Suprapubic skin (tissue), 4 donors: ENCODE results near the gene UQCRH.

Experiments used
- CTCF ChIP-seq, 2 donors: fragments of 200-600 bp in 1 of 2; fragments of 450-650 bp in 1 of 2; sonication (generic) in 1 of 2; IDR thresholded peaks; one replicate each; pipeline ENCODE4 v1.5.1; 2016 to 2019; ENCODE audit warnings: antibody characterized with exemption in 2 of 2, mild to moderate bottlenecking in 1 of 2, moderate library complexity in 1 of 2
- EP300 ChIP-seq: sonication (generic); formaldehyde crosslinking; IDR thresholded peaks from one replicate; pipeline ENCODE4 v1.6.1; 2017; ENCODE audit warnings: antibody characterized with exemption
- POLR2A ChIP-seq, 2 donors: fragments of 450-650 bp; IDR thresholded peaks; one replicate each; pipeline ENCODE4 v1.6.1; 2017; ENCODE audit warnings: antibody characterized with exemption in 2 of 2, mild to moderate bottlenecking in 2 of 2, moderate library complexity in 2 of 2
- POLR2AphosphoS5 ChIP-seq, 3 donors: sonication (generic); formaldehyde crosslinking; IDR thresholded peaks; one replicate each; pipeline ENCODE4 v1.6.1; 2017; ENCODE audit warnings: antibody characterized with exemption in 3 of 3

- TF ChIP-seq POLR2AphosphoS5 (IDR thresholded peaks at IDR 0.05) (no peak), CTCF (IDR thresholded peaks at IDR 0.05) (no peak), POLR2A (IDR thresholded peaks at IDR 0.05) (no peak), EP300 (no peak)
These were observed 38.0 kb downstream of the UQCRH start for GRCh38 chr1:46341222-46342083.
